ELR (cell line): ENCODE measurements around the gene SLC25A44.
"Not testable (repeated sequence)": the region's sequence is repeated elsewhere in the genome, so short reads cannot be mapped to it uniquely, and the experiment has no call there.

Experiments used
- DNase-seq: peaks from one replicate; pipeline ENCODE4 v3.0.0-alpha.2; 2015; ENCODE audit warnings: low read depth

The SLC25A44 gene

DNA sequence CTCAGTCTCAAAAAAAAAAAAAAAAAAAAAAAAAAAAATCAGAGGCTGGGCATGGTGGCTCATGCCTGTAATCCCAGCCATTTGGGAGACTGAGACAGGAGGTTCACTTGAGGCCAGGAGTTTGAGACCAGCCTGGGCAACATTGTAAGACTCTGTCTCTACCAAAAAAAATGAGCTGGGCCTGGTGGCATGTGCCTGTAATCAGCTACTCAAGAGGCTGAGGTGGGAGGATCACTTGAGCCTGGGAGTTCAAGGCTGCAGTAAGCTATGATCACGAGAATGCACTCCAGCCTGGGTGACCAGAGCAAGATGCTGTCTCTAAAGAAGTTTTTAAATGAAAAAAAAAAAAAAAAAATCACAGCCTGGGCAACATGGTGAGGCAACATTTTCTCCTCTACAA, 30.2 kb upstream of the SLC25A44 start:
- DNase-seq = no peak

DNA sequence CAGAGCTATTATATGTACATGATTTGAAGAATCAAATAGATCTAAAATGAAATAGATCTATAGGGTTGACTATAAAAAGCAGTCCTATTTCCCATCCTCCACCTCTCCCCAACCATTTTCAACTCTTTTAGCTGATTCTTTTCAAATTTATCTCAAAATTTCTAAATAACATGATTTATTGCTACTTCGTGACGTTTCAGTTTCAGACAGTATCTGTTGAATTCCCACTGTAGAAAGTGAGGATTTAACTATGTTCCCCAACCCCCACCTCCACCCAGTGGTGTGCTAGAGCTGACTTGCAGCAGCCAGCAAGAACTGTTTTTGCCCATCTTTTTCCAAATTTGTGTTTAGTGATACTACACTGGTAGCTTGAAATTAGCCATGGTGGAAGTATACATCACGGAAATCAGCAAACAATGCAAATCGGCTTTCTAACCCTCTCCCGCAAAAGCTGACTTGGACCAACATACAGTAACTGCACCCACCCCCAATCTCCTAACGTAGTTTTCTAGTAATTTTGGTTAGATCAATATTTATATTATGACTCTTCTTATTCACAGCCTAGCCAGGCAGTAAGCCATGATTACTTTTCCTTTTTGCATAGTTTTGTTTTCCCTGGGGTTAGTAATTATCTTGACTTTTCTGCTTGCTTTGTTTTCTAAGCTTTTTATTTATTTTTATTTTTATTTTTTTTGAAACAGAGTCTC, 29.6 kb upstream of the SLC25A44 start:
- no peak for DNase-seq

DNA sequence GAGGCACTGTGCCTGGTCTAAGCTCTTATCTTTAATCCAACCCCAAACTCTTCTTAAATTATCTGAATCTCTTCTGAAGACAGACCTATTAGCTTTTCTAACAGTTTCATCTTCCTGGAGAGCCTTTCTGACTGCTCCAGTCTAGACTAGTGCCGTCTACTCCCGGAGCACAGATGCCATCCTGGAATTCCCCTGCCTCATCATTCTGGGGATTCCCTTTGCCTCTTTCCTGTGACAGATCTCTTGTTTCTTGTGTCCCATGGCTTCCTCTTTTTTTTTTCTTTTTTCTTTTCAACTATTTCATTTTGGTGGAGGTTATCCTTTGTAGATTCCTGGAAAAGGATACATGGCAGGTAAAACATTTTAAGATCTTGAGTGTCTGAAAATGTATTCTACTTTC, 28.8 kb upstream of the SLC25A44 start:
- peak; percentile 28 for DNase-seq

DNA sequence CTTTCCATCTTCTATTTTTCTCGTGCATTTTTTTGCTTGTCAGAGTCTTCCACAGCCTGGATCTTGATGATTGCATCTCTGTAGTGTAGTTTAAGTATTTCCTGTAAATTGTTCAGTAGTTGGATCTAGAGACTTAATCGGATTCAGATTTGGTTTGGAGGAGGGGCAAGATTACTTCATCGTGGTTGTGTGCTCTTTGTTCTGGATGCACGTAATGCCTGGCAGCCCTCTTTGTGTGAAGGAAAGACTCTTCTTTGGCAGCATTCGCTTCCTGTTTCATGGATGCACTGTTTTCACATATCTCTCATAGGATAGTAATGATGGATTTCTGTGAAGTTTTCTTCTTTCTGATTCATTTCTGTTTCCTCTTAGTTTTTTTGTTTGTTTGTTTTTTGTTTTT, 26.4 kb upstream of the SLC25A44 start:
- no peak for DNase-seq

DNA sequence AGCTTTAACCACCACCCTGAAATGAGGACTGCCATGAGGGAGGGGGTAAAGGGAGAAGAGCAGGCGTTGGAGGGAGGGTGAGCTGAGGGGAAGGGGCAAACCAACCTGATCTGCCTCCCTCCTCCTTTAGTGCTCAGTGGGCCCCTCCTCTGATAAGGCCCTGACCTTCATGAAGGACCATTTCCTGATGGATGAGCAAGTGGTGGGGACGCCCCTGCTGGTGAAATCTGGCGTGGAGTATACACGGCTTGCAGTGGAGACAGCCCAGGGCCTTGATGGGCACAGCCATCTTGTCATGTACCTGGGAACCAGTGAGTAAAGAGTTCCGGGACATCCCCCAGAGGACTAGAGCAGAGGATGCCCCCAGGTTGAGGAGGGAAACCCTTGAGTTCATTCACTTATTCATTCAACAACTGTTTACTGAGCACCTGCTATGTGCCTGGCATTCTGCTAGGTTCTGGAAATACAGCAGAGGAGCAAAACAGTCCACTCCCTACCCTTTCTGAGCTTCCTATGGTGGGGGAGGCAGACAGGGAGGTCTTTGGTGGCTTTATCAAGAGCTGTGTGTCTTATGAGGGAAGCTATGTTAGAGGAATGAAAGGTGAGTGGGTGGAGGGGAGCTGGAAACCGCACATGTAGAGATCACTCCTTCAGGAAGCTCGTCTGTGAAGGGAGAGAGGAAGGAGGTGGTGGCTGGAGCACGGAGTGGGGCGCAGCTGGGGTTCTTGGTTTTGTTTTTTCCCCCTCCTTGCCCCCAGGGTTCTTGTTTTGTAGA, 21.0 kb upstream of the SLC25A44 start:
- no peak for DNase-seq

DNA sequence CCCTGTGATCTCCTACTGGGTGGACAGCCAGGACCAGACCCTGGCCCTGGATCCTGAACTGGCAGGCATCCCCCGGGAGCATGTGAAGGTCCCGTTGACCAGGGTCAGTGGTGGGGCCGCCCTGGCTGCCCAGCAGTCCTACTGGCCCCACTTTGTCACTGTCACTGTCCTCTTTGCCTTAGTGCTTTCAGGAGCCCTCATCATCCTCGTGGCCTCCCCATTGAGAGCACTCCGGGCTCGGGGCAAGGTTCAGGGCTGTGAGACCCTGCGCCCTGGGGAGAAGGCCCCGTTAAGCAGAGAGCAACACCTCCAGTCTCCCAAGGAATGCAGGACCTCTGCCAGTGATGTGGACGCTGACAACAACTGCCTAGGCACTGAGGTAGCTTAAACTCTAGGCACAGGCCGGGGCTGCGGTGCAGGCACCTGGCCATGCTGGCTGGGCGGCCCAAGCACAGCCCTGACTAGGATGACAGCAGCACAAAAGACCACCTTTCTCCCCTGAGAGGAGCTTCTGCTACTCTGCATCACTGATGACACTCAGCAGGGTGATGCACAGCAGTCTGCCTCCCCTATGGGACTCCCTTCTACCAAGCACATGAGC, 17.2 kb upstream of the SLC25A44 start:
- DNase-seq = no peak

DNA sequence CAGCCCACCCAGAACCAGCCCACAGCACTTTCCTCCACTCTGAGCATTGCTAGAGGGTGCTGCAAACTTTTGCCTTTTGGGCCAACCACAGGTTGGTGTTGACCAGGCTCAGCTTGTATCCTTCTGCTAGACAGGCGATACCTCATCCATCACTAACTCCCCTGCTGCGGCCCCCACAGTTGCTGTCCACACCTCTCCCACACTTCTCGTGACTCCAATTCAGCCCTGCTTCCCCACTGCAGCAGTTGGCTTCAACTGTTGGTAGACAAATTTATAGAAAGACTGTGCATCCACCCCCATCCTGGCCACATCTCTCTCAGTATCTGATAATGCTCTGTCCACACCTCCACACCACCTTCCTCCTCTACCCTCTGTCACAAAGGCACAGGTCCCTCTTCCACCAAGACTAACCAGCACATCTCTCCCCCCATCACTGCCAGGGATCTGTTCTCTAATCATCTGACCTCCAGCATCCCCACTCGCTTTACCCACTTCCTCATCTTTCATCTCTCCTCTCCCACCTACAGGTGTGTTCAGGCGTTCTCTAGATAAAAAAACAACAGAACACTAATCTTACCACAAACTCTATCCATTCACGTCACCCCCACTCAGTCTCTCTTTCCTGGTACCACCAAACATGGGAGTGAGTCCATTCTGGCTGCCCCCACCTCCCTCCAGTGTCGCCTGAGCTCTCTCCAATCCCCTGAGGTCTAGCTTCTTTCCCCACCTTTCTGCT, 15.8 kb upstream of the SLC25A44 start:
- DNase-seq = no peak

DNA sequence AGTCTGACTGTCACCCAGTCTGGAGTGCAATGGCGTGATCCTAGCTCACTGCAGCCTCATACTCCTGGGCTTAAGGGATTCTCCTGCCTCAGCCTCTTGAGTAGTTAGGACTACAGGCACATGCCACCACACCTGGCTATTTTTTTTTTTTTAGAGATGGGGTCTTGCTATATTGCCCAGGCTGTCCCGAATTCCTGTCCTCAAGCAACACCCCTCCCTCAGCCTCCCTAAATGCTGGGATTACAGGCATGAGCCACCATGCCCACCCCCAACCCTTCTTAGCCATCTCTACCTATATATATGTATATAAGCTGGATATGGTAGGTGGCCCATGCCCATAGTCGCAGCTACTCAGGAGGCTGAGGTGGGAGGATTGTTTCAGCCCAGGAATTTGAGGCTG, 13.4 kb upstream of the SLC25A44 start:
- no peak for DNase-seq

DNA sequence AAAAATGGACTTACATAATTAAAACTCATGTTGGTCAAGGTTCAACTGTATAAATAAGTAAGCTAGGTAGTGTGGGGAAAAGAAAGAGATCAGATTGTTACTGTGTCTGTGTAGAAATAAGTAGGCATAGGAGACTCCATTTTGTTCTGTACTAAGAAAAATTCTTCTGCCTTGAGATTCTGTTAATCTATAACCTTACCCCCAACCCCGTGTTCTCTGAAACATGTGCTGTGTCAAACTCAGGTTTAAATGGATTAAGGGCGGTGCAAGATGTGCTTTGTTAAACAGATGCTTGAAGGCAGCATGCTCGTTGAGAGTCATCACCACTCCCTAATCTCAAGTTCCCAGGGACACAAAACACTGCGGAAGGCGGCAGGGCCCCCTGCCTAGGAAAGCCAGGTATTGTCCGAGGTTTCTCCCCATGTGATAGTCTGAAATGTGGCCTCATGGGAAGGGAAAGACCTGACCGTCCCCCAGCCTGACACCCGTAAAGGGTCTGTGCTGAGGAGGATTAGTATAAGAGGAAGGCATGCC, 12.4 kb upstream of the SLC25A44 start:
- DNase-seq = not testable (repeated sequence)

DNA sequence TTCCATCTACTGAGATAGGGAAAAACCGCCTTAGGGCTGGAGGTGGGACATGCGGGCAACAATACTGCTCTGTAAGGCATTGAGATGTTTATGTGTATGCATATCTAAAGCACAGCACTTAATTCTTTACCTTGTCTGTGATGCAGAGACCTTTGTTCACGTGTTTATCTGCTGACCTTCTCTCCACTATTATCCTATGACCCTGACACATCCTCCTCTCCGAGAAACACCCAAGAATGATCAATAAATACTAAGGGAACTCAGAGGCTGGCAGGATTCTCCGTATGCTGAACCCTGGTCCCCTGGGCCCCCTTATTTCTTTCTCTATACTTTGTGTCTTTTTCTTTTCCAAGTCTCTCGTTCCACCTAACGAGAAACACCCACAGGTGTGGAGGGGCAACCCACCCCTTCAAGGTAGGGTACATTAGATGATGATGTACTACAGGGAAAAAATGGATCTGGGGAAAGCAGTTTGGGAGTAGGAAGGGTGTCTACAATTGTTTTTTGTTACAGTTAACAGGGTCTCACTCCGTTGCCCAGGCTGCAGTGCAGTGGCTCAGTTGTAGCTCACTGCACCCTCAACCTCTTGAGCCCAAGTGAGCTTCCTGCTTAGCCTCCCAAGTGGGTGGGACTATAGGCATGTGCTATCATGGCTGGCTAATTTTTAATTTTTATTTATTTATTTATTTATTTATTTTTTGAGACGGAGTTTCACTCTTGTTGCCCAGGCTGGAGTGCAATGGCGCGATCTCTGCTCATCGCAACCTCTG, 11.7 kb upstream of the SLC25A44 start:
- not testable (repeated sequence) for DNase-seq

DNA sequence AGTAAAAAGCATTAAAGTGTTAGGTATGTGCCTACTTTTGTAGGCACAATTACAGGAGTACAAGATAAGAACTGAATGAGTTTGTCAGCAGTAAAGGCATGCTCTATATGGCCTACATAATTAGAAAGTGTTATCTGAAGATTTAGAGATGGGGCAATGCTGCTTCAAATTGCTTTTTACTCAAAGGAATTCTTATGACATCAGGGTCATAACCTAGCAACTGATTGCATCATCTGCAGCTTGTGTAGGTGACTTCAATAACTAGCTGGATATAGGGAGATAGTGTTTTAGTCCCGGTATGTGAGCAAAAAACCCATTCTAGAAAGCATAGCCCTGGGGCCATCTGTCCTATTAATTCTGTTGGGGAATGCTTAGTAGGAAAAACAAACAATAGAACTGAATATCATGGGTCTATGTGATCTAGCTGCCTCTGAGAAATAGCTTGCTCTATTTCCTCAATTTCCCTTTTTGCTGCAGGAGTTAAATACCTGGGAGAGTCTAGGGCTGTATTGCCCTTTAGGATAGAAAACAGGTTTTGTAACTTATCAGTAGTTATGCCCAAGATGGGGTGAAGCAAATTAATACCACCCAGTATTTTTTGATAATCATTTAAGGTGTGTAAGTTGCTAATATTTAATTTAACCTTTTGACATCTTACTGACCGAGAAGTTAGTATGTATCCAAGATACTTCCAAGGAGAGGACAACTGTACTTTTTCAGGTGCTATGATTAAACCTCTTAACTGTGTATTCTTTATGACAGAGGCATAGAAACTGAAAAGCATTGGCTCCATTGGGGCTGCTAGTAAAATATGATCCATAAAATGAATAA, 7.3 kb upstream of the SLC25A44 start:
- not testable (repeated sequence) for DNase-seq

DNA sequence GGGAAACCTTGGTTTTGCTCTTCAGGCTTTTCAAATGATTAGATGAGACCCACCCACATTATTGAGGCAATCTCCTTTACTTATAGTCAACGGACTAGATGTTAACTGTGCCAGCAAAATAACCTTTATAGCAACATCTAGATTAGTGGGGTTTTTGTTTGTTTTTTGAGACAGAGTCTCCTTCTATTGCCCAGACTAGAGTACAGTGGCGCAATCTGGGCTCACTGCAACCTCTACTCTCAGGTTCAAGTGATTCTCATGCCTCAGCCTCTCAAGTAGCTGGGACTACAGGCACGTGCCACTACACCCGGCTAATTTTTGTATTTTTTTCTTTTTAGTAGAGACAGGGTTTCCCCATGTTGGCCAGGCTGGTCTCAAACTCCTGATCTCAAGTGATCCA, 3.6 kb upstream of the SLC25A44 start:
- not testable (repeated sequence) for DNase-seq

DNA sequence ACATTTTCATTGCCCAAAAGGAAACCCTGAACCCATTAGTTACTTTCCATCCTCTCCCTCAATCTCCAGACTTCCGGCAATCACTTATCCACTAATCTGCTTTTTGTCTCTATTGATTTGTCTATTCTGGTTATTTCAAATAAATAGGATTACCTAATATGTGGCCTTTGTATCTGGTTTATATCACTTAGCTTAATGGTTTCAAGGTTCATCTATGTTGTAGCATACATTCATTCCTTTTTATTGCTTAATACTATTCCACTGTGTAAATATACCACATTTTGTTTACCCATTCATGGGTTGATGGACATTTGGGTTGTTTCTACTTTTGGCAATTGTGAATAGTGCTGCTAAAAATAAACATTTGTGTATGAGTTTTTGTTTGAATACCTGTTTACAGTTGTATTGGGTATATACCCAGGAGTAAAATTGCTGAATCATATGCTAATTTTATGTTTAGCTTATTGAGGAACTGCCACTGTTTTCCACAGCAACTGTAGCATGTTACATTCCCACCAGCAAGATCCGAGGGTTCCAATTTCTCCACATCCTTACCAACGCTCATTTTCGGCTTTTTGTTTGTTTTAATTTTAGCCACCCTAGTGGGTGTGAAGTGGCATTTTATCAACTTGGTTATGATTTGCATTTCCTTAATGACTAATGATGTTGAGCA, 2.5 kb upstream of the SLC25A44 start:
- DNase-seq = no peak

DNA sequence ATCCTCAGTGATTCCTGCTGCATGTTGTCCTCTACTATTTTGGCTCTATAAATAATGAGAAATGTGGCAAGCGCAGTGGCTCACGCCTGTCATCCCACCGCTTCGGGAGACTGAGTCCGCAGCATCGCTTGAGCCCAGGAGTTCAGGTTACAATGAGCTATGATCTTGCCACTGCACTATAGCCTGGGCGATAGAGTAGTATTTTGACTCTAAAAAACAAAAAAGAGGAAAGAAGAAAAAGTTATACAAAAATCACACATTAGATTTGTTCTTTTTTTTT, 756 bp upstream of the SLC25A44 start:
- DNase-seq = no peak

DNA sequence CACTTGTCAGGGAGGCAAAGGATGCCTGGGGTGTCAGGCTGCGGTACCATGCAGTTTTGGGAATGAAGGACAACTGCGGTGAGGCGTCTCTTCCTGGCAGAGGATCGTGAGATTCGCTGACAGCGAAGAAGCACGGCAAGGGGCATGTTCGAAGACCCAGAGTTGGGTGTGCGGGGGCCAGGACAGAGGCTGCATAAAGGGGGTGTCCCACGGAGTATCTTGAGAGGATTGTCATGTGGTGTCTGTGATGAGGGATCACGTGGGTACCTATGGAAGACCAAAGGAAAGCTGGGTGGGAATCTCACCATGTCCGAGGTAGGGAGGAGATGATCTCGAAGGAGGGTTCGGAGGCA, 372 bp downstream of the SLC25A44 start:
- DNase-seq = peak; percentile 52

DNA sequence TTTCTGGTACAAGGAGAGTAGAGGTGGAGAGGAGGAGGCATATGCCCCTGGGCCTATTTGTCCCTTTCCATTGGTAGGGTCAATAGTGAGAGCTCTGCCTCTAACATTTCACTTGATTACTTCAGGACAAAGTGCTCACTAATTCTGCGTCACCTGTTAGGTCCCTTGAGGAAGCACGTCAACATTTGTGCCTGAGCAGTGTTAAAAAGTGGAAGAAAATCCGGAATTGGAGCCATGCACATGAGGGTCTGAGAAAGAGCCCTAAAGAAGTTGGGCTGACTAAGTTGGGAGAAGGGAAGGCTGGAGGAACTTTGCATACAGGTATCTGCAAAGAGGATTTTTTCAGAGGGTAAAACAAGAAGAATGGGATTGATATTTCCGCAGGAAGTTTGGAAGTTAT, 1.9 kb downstream of the SLC25A44 start:
- DNase-seq = no peak

DNA sequence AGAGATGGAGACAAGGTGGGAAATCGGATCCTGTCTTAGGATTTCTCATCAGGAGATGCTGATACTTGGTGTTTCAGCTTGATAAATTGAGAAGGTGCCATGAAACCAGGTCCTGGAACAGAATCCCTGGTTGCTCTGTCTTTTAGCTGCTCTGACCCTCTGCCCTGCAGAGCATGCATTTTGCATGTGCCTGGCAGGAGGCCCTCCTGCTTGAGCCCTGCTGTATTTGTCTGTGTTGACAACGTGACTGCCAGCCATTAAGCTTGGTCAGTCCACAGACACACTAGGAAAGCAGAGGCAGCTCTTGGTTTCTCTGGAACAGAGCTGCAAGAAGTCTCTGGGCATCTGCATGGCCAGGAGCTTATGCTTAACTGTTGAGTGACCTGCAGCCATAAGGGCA, 2.5 kb downstream of the SLC25A44 start:
- no peak for DNase-seq

DNA sequence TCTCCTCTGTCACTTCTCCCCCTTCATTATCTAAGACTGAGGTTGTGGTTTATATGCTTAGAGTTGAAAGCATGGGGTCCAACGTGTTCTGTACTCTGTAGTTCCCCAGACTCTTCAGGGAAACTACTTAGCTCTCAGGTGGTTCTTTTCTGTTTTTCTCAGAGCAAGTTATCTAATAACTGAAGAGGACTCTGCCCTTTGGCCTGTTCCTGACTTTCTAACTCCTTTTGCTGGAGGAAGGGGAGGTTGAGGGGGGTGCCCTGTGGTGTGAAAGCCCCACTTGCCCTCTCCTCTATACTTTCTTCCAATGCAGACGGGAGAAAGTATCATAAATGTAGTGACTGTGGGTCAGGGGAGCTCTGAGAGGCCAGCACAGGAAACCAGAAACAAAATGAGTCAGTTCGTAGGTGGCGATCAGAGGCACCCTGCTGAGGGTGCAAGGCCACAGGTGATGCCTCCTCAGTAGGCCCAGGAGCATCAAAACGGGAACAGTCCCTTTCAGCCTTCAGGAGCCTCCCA, 5.0 kb downstream of the SLC25A44 start:
- no peak for DNase-seq

DNA sequence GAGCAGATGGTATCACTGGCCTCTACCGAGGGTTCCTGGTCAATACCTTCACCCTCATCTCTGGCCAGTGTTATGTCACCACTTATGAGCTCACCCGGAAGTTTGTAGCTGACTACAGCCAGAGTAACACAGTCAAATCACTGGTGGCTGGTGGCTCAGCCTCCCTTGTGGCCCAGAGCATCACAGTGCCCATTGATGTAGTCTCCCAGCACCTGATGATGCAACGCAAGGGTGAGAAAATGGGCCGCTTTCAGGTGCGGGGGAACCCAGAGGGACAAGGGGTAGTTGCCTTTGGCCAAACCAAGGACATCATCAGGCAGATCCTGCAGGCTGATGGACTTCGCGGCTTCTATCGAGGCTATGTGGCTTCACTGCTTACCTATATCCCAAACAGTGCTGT, 6.1 kb downstream of the SLC25A44 start:
- DNase-seq = no peak

DNA sequence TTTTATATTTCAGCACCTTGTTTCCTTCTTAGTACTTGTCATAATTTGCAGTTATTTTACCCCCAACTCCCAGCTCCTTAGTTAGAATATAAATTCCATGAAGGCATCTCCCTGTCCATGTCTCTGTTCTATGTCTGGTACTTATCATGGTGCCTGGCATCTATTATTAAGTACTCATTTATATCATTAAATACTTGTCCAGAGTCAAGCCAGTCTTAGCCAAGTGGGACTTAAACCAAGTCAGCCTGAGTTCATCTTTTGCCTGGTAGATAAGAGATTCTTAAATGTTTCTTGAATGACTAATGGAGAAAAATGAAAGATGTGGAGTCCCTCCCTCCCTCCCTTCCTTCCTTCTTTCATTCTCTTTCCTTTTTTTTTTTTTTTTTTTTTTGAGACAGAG, 9.4 kb downstream of the SLC25A44 start:
- peak; percentile 72 for DNase-seq
